CD4-positive, alpha-beta T cell (primary cell): Measurements from ENCODE around the gene CD53. TPM values are rescaled to one million over a fixed set of nuclear protein-coding genes. Genes with fewer than 3 reads are reported as not detected.
A peak's percentile ranks its signal among the peaks of the same experiment; 100 is the strongest.
"Not testable (repeated sequence)": the region's sequence is repeated elsewhere in the genome, so short reads cannot be mapped to it uniquely, and the experiment has no call there.

Experiments
- ATAC-seq: fragments of 200-7000 bp; cut with Tn5 transposase; one replicate; pipeline ENCODE4 v1.10.0; 2022; ENCODE audit warnings: mild to moderate bottlenecking; ENCODE audit not compliant: poor library complexity
- CTCF ChIA-PET: fragments of 350-600 bp; sonication (Branson Sonifier 250); formaldehyde crosslinking; loops from one replicate; lab custom pipeline; 2021; ENCODE audit warnings: antibody characterized with exemption, inconsistent platforms; lab: Charles Lee
- POLR2A ChIA-PET: fragments of 350-600 bp; sonication (Branson Sonifier 250); formaldehyde crosslinking; loops from one replicate; lab custom pipeline; 2021; ENCODE audit warnings: antibody characterized with exemption, inconsistent platforms; lab: Charles Lee
- DNase-seq, 14 experiments: peaks; one replicate each; pipeline ENCODE4 v3.0.0-alpha.2; 2013 to 2020; ENCODE audit warnings: mixed read lengths in 2 of 14
- H3K27ac ChIP-seq, 2 donors: one replicate each; pipeline versions ENCODE4 v1.5.1 to v1.7.0; 2013; ENCODE audit warnings: low read length in 2 of 2, low read depth in 1 of 2, mild to moderate bottlenecking in 1 of 2
- H3K27me3 ChIP-seq, 2 experiments: 1 replicate in 1 of 2; 2 replicates in 1 of 2; pipeline versions ENCODE4 v1.6.1 to v1.7.0; 2013; ENCODE audit warnings: low read length in 2 of 2, control low read depth in 1 of 2, mild to moderate bottlenecking in 1 of 2, moderate library complexity in 1 of 2; ENCODE audit not compliant: insufficient read depth in 2 of 2, control insufficient read depth in 1 of 2
- H3K36me3 ChIP-seq: one replicate; pipeline ENCODE4 v1.6.1; 2013; ENCODE audit warnings: low read length, control low read depth; ENCODE audit not compliant: insufficient read depth
- H3K4me1 ChIP-seq: one replicate; pipeline ENCODE4 v1.6.1; 2013; ENCODE audit warnings: low read length, control low read depth; ENCODE audit not compliant: insufficient read depth
- H3K4me3 ChIP-seq: one replicate; pipeline ENCODE4 v1.5.1; 2013; ENCODE audit warnings: mild to moderate bottlenecking, low read length, moderate library complexity
- H3K9me3 ChIP-seq, 2 experiments: 1 replicate in 1 of 2; 2 replicates in 1 of 2; pipeline versions ENCODE4 v1.6.1 to v1.7.0; 2013; ENCODE audit warnings: low read length in 2 of 2, mild to moderate bottlenecking in 2 of 2, control low read depth in 1 of 2, moderate library complexity in 1 of 2; ENCODE audit not compliant: control insufficient read depth in 1 of 2, insufficient read depth in 1 of 2
- H3K27ac Mint-ChIP-seq: one replicate; pipeline ENCODE4 v1.8.0; 2020; ENCODE audit warnings: mixed read lengths
- H3K27me3 Mint-ChIP-seq: one replicate; pipeline ENCODE4 v1.8.0; 2021; ENCODE audit warnings: mixed read lengths
- H3K36me3 Mint-ChIP-seq: one replicate; pipeline ENCODE4 v1.8.0; 2021; ENCODE audit warnings: low read depth, mixed read lengths
- H3K4me1 Mint-ChIP-seq: one replicate; pipeline ENCODE4 v1.8.0; 2021; ENCODE audit warnings: low read depth, mixed read lengths
- H3K4me3 Mint-ChIP-seq: one replicate; pipeline ENCODE4 v1.8.0; 2020; ENCODE audit warnings: mild to moderate bottlenecking, mixed read lengths
- H3K9me3 Mint-ChIP-seq: one replicate; pipeline ENCODE4 v1.8.0; 2020; ENCODE audit warnings: mixed read lengths
- CTCF ChIP-seq: fragments of 200-600 bp; IDR thresholded peaks from one replicate; pipeline ENCODE4 v1.8.0; 2022; ENCODE audit warnings: antibody characterized with exemption, mild to moderate bottlenecking
- intact Hi-C, 2 experiments: fragments of 100-400 bp; cut with DNase I in 1 of 2; cut with micrococcal nuclease in 1 of 2; formaldehyde crosslinking; loops; one replicate each; pipeline versions ENCODE4 v1.15.1 to v1.9.0; 2023 to 2025; cut with DNase I, micrococcal nuclease
- total RNA-seq, 174 experiments: library from RNA in 2 of 174; stranded (reverse) in 2 of 174; gene quantifications; one replicate each; pipeline ENCODE4 v1.2.3 and lab custom pipeline; 2021 to 2026

The CD53 gene
- total RNA-seq, 2 experiments from 2014 or later: 169 to 176 TPM

- POLR2A ChIA-PET: interaction anchor here (0.7 to 2.7 kb wide), 7 partner anchors 38 to 210 kb away, joined by 3 to 17 read pairs (median 3); no protein-coding TSS in a partner anchor
- no peaks in the 10 kb centered on the region for H3K27me3 ChIP-seq
- DNase-seq: peak in 6 of 14 experiments; percentile 11 to 76 (median 52)
Measured at GRCh38 chr1:110829955-110830553, 42.9 kb upstream of the CD53 start.

GRCh38 chr1:110833779-110834178, 39.2 kb upstream of the CD53 start:
- H3K36me3 Mint-ChIP-seq, DNase-seq, CTCF ChIA-PET, ATAC-seq, H3K27me3 ChIP-seq, H3K27ac Mint-ChIP-seq, H3K4me3 Mint-ChIP-seq, H3K4me3 ChIP-seq, H3K9me3 Mint-ChIP-seq, H3K27me3 Mint-ChIP-seq, H3K27ac ChIP-seq, H3K4me1 ChIP-seq, H3K9me3 ChIP-seq, H3K36me3 ChIP-seq: not testable (repeated sequence)
- intact Hi-C loops: loop anchor here (1.0 to 5.0 kb wide), 3 partner anchors 13 to 39 kb away; partner anchors contain the start of gene CD53 (in 1 of the 2)
- POLR2A ChIA-PET: interaction anchor here (1.0 kb wide), 1 partner anchor 47 kb away, joined by 5 read pairs; no protein-coding TSS in a partner anchor
- H3K4me1 Mint-ChIP-seq: peaks cover 12% of the 10 kb centered on the region

More at GRCh38 chr1:110829955-110830553, 42.9 kb upstream of the CD53 start:
- peak; percentile 95 for TF ChIP-seq CTCF
- Mint-ChIP-seq H3K27me3 (no peaks in the 10 kb centered on the region), H3K27ac (no peak overlapping the region), H3K9me3 (no peaks in the 10 kb centered on the region), H3K36me3 (no peaks in the 10 kb centered on the region), H3K4me1 (peaks cover 21% of the 10 kb centered on the region), H3K4me3 (no peak overlapping the region)
- CTCF ChIA-PET: interaction anchor here (0.6 to 2.3 kb wide), 7 partner anchors 13 to 274 kb away, joined by 3 to 6 read pairs (median 4); partner anchors contain the start of genes CD53 and KCNA2
- Histone ChIP-seq H3K4me3 (no peak overlapping the region), H3K9me3 (no peaks in the 10 kb centered on the region), H3K27ac (no peak overlapping the region), H3K4me1 (peaks cover 5% of the 10 kb centered on the region), H3K36me3 (no peaks in the 10 kb centered on the region)
- ATAC-seq: peak; percentile 96
- intact Hi-C loops: loop anchor here in 1 of 2 experiments (1.0 to 5.0 kb wide), 3 partner anchors 42 to 49 kb away; partner anchors contain the start of gene CD53

GRCh38 chr1:110846861-110847260, 26.1 kb upstream of the CD53 start:
- ChIA-PET POLR2A (interaction anchor here (1.2 kb wide), 2 partner anchors 14 to 58 kb away, joined by 3 to 4 read pairs; no protein-coding TSS in a partner anchor), CTCF (no interaction called here)
- no peaks in the 10 kb centered on the region for H3K9me3 Mint-ChIP-seq

More at GRCh38 chr1:110846861-110847260, 26.1 kb upstream of the CD53 start:
- H3K4me1 ChIP-seq: no peaks in the 10 kb centered on the region
- no peaks in the 10 kb centered on the region for H3K36me3 ChIP-seq
- H3K27me3 ChIP-seq: no peaks in the 10 kb centered on the region
- Mint-ChIP-seq H3K27ac (no peak overlapping the region), H3K27me3 (no peaks in the 10 kb centered on the region), H3K4me1 (no peaks in the 10 kb centered on the region), H3K4me3 (no peak overlapping the region), H3K36me3 (no peaks in the 10 kb centered on the region)
- intact Hi-C loops: loop anchor here (1.0 to 2.0 kb wide), 2 partner anchors 14 kb away; no protein-coding TSS in a partner anchor
- TF ChIP-seq CTCF: no peak
- no peak for ATAC-seq
- no peak overlapping the region for H3K4me3 ChIP-seq
- no peak overlapping the region for H3K27ac ChIP-seq
- H3K9me3 ChIP-seq: no peaks in the 10 kb centered on the region
- no peak for DNase-seq
